T-cell (primary cell): Measurements from ENCODE around the gene SPOCK3. TPM values are rescaled to one million over a fixed set of nuclear protein-coding genes. Genes with fewer than 3 reads are reported as not detected.

ENCODE experiments used
- ATAC-seq, 4 experiments: fragments of 200-7000 bp in 3 of 4; fragments of 150-1000 bp in 1 of 4; cut with Tn5 transposase; replicated peaks in 1 of 4; 1 replicate in 3 of 4; 2 replicates in 1 of 4; pipeline ENCODE4 v1.10.0; 2021; ENCODE audit warnings: moderate library complexity in 3 of 4, mild to moderate bottlenecking in 2 of 4, moderate number of reproducible peaks in 1 of 4
- CTCF ChIA-PET, 2 donors: fragments of 300-600 bp; sonication (Branson Sonifier 250); formaldehyde crosslinking; loops; one replicate each; lab custom pipeline; 2022; ENCODE audit warnings: antibody characterized with exemption in 2 of 2; lab: Charles Lee
- POLR2A ChIA-PET, 2 donors: fragments of 300-600 bp; sonication (Branson Sonifier 250); formaldehyde crosslinking; loops; one replicate each; lab custom pipeline; 2022; ENCODE audit warnings: antibody characterized with exemption in 2 of 2; lab: Charles Lee
- DNase-seq, 35 experiments: peaks; one replicate each; pipeline versions ENCODE4 v3.0.0 to v3.0.0-alpha.2; 2013 to 2023
- H3K27ac ChIP-seq: one replicate; pipeline ENCODE4 v1.5.1; 2013; ENCODE audit warnings: low read length
- H3K27me3 ChIP-seq, 2 experiments: replicated peaks in 1 of 2; 1 replicate in 1 of 2; 2 replicates in 1 of 2; pipeline versions ENCODE4 v1.6.1 to v1.7.0; 2013; ENCODE audit warnings: low read length in 1 of 2, mixed read lengths in 1 of 2; ENCODE audit not compliant: control insufficient read depth in 2 of 2, insufficient read depth in 2 of 2; ENCODE audit errors: extremely low read depth in 1 of 2
- H3K36me3 ChIP-seq, 2 donors: 1 replicate in 1 of 2; 2 replicates in 1 of 2; pipeline versions ENCODE4 v1.6.1 to v1.7.0; 2013; ENCODE audit warnings: low read length in 1 of 2; ENCODE audit not compliant: control insufficient read depth in 2 of 2, insufficient read depth in 1 of 2; ENCODE audit errors: extremely low read depth in 1 of 2
- H3K4me1 ChIP-seq, 2 experiments: 1 replicate in 1 of 2; 2 replicates in 1 of 2; pipeline versions ENCODE4 v1.6.1 to v1.7.0; 2013; ENCODE audit warnings: low read length in 2 of 2, mixed read lengths in 1 of 2; ENCODE audit not compliant: insufficient read depth in 2 of 2, control insufficient read depth in 1 of 2; ENCODE audit errors: extremely low read depth in 1 of 2
- H3K4me3 ChIP-seq, 2 donors: 1 replicate in 1 of 2; 2 replicates in 1 of 2; pipeline versions ENCODE4 v1.5.1 to v1.7.0; 2013; ENCODE audit warnings: mild to moderate bottlenecking in 2 of 2, low read length in 1 of 2, moderate library complexity in 1 of 2; ENCODE audit not compliant: control insufficient read depth in 1 of 2; ENCODE audit errors: extremely low read depth in 1 of 2
- H3K9me3 ChIP-seq: 2 replicates; pipeline ENCODE4 v1.7.0; 2013
- H3K27ac Mint-ChIP-seq, 2 donors: one replicate each; pipeline ENCODE4 v1.8.0; 2020 to 2021; ENCODE audit warnings: mild to moderate bottlenecking in 2 of 2, mixed read lengths in 2 of 2
- H3K27me3 Mint-ChIP-seq, 2 donors: one replicate each; pipeline ENCODE4 v1.8.0; 2021 to 2022; ENCODE audit warnings: mixed read lengths in 2 of 2
- H3K36me3 Mint-ChIP-seq: one replicate; pipeline ENCODE4 v1.8.0; 2021; ENCODE audit warnings: mixed read lengths
- H3K4me1 Mint-ChIP-seq, 3 donors: one replicate each; pipeline ENCODE4 v1.8.0; 2020 to 2022; ENCODE audit warnings: mixed read lengths in 3 of 3, mild to moderate bottlenecking in 1 of 3
- H3K4me3 Mint-ChIP-seq, 3 donors: one replicate each; pipeline ENCODE4 v1.8.0; 2020 to 2022; ENCODE audit warnings: mild to moderate bottlenecking in 3 of 3, mixed read lengths in 3 of 3, moderate library complexity in 3 of 3
- H3K9me3 Mint-ChIP-seq, 3 donors: one replicate each; pipeline ENCODE4 v1.8.0; 2020 to 2022; ENCODE audit warnings: mixed read lengths in 3 of 3
- WGBS: methylation state at CpG from one replicate; pipeline ENCODE4 v1.1.5; 2013; ENCODE audit warnings: missing lambda C conversion rate; ENCODE audit not compliant: insufficient coverage; 5-methylcytosine and 5-hydroxymethylcytosine counted together
- total RNA-seq, 35 experiments: library from RNA in 6 of 35; stranded (reverse) in 6 of 35; fragments of 120-200 nt in 1 of 35; gene quantifications; one replicate each; pipeline versions ENCODE4 v1.2.1 to v1.2.4 and lab custom pipeline; 2013 to 2026

SPOCK3 gene
- total RNA-seq, 5 donors from 2014 or later (not counting 1 experiment from before 2014, with no cell fraction given): not detected

DNA sequence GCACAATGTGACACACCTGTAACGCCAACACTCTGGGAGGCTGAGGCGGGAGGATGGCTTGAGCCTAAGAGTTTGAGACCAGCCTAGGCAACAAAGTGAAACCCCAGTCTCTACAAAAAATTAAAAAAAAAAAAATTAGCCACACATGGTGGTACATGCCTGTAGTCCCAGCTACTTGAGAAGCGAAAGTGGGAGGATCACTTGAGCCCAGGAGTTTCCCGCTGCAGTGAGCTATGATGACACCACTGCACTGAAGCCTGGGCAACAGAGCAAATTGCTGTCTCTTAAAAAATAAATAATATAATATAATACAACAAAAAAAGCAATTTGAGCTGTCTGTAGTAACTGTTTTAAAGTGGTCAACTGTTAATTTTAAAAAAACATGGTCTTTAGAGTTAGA, 13.2 kb downstream of the SPOCK3 start:
- H3K4me3 Mint-ChIP-seq: no peak overlapping the region

DNA sequence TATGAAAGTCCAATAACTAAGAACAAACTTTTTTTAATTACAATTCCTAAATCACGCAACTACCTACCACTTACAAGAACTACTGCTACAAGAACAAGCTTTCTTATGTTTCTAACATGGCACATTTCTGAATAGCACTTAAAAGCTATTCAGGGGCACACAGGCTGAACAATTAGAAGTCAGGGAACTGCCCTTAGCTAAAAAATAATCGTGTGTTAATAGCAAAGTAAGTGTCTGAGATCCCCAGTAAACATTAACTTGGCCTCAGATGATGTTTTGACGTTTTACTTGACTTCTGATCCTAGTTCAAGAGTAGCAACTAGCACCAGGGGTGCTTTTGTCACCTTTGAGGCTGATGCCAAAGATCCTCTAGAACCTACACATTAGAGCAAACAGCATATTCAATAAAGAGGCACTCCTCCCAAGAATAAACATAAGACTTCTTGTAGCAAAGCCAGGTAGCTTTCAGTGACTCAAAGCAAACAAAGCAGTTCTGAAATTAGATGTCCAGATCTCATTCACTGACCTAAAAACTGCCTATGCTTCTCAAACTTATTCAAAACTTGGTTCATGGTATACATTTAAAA, 16.2 kb downstream of the SPOCK3 start:
- Mint-ChIP-seq H3K36me3 (no peaks in the 10 kb centered on the region), H3K27me3 (no peaks in the 10 kb centered on the region), H3K4me3 (no peak overlapping the region), H3K9me3 (peaks cover 0 to 8% (median 4%) of the 10 kb centered on the region in 3 donors), H3K27ac (no peak overlapping the region), H3K4me1 (no peaks in the 10 kb centered on the region)
- no peak for DNase-seq
- WGBS: 33% methylated on average over 1 of the region's 3 CpGs
- Histone ChIP-seq H3K4me1 (no peaks in the 10 kb centered on the region), H3K27ac (no peak overlapping the region), H3K27me3 (no peaks in the 10 kb centered on the region), H3K36me3 (no peaks in the 10 kb centered on the region), H3K4me3 (no peak overlapping the region), H3K9me3 (no peaks in the 10 kb centered on the region)
- ATAC-seq: no peak
- POLR2A ChIA-PET: no interaction called here
- CTCF ChIA-PET: no interaction called here

More for the DNA sequence above, 13.2 kb downstream of the SPOCK3 start:
- POLR2A ChIA-PET: no interaction called here
- WGBS: no CpG with 5 or more reads among the region's 4 CpGs
- Mint-ChIP-seq H3K9me3 (peaks cover 0 to 6% (median 0%) of the 10 kb centered on the region in 3 donors), H3K27me3 (no peaks in the 10 kb centered on the region), H3K27ac (no peak overlapping the region), H3K4me1 (no peaks in the 10 kb centered on the region), H3K36me3 (no peaks in the 10 kb centered on the region)
- Histone ChIP-seq H3K36me3 (no peaks in the 10 kb centered on the region), H3K4me3 (no peak overlapping the region), H3K27me3 (no peaks in the 10 kb centered on the region), H3K9me3 (no peaks in the 10 kb centered on the region), H3K27ac (no peak overlapping the region), H3K4me1 (no peaks in the 10 kb centered on the region)
- CTCF ChIA-PET: no interaction called here
- no peak for ATAC-seq
- no peak for DNase-seq

DNA sequence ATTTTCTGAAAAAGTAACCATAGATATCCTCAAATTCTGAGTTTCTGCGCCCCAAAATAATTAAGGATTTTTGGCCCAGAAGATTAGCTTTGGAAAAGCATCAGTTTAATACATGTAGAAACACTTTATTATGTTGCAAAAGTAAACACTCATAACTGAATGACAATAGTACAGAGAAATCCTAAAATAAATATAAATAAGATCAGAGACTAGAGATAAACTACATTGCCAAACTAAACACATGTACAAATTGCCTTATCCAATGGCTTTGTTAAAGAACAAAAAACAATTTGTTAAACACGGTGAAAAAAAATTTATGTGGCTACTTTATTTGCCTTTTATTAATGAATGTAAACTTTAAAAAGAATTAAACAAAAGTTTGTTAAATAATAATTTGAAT, 17.5 kb downstream of the SPOCK3 start:
- H3K36me3 Mint-ChIP-seq: no peaks in the 10 kb centered on the region
- ATAC-seq: no peak

GRCh38 chr4:167210166-167210565, 24.1 kb downstream of the SPOCK3 start:
- Mint-ChIP-seq H3K36me3 (no peaks in the 10 kb centered on the region), H3K9me3 (peaks cover 1 to 3% (median 3%) of the 10 kb centered on the region in 3 donors), H3K27me3 (no peaks in the 10 kb centered on the region), H3K4me1 (no peaks in the 10 kb centered on the region), H3K27ac (no peak overlapping the region), H3K4me3 (no peak overlapping the region)
- ATAC-seq: no peak
- Histone ChIP-seq H3K9me3 (no peaks in the 10 kb centered on the region), H3K36me3 (no peaks in the 10 kb centered on the region), H3K27me3 (no peaks in the 10 kb centered on the region), H3K4me1 (no peaks in the 10 kb centered on the region), H3K27ac (no peak overlapping the region), H3K4me3 (no peak overlapping the region)
- ChIA-PET CTCF (no interaction called here), POLR2A (no interaction called here)
- WGBS: 57% methylated on average over 1 of the region's 2 CpGs
- no peak for DNase-seq

More for the DNA sequence above, 17.5 kb downstream of the SPOCK3 start:
- ChIA-PET POLR2A (no interaction called here), CTCF (no interaction called here)
- Mint-ChIP-seq H3K27ac (no peak overlapping the region), H3K4me3 (no peak overlapping the region), H3K9me3 (peaks cover 0 to 5% (median 4%) of the 10 kb centered on the region in 3 donors), H3K4me1 (no peaks in the 10 kb centered on the region), H3K27me3 (no peaks in the 10 kb centered on the region)
- Histone ChIP-seq H3K4me3 (no peak overlapping the region), H3K27me3 (no peaks in the 10 kb centered on the region), H3K9me3 (no peaks in the 10 kb centered on the region), H3K27ac (no peak overlapping the region), H3K4me1 (no peaks in the 10 kb centered on the region), H3K36me3 (no peaks in the 10 kb centered on the region)
- DNase-seq: no peak
- no CpG with 5 or more reads among the region's 2 CpGs for WGBS

- no peak for DNase-seq
- Mint-ChIP-seq H3K27ac (no peak overlapping the region), H3K9me3 (peaks cover 0 to 9% (median 6%) of the 10 kb centered on the region in 3 donors), H3K4me1 (no peaks in the 10 kb centered on the region), H3K27me3 (no peaks in the 10 kb centered on the region), H3K4me3 (no peak overlapping the region), H3K36me3 (no peaks in the 10 kb centered on the region)
- ChIA-PET CTCF (no interaction called here), POLR2A (no interaction called here)
- H3K36me3 ChIP-seq: no peaks in the 10 kb centered on the region
- no peak overlapping the region for H3K4me3 ChIP-seq
- ATAC-seq: no peak
- no CpG with 5 or more reads among the region's 1 CpG for WGBS
- H3K27me3 ChIP-seq: no peaks in the 10 kb centered on the region
- H3K9me3 ChIP-seq: no peaks in the 10 kb centered on the region
- H3K27ac ChIP-seq: no peak overlapping the region
- no peaks in the 10 kb centered on the region for H3K4me1 ChIP-seq
Measured at GRCh38 chr4:167196344-167197012, 37.8 kb downstream of the SPOCK3 start.

DNA sequence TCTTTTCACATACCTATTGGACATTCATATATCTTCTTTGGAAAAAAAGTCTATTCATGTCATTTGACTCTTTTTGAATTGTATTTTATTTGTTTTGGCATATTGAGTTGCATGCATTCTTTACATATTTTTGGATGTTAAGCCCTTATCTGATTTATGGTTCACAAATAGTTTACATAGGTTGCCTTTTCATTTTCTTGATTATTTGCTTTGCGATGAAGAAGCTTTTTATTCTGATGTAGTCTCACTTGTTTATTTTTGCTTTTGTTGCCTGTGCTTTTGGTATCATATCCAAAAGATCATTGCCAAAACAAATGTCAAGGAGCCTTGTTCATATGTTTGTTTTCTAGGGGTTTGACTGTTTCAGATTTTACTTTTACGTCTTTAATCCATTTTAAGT, 43.9 kb downstream of the SPOCK3 start:
- Mint-ChIP-seq H3K9me3 (peaks cover 0 to 17% (median 6%) of the 10 kb centered on the region in 3 donors), H3K4me1 (no peaks in the 10 kb centered on the region), H3K36me3 (no peaks in the 10 kb centered on the region), H3K27me3 (no peaks in the 10 kb centered on the region), H3K27ac (no peak overlapping the region), H3K4me3 (no peak overlapping the region)
- DNase-seq (no peak), ATAC-seq (no peak)
- no peaks in the 10 kb centered on the region for H3K27me3 ChIP-seq
- no peaks in the 10 kb centered on the region for H3K4me1 ChIP-seq
- WGBS: no CpG with 5 or more reads among the region's 2 CpGs
- no peaks in the 10 kb centered on the region for H3K36me3 ChIP-seq
- no peaks in the 10 kb centered on the region for H3K9me3 ChIP-seq
- ChIA-PET POLR2A (no interaction called here), CTCF (no interaction called here)
- H3K4me3 ChIP-seq: no peak overlapping the region
- no peak overlapping the region for H3K27ac ChIP-seq
